Stimulated activated CD4-positive, alpha-beta T cell treated with anti-CD3 and anti-CD28 coated beads, Interleukin-15, amount 100 ng/mL, for 1 hour (primary cell): Measurements from ENCODE around the gene KDM4F.
"Not testable (repeated sequence)": the region's sequence is repeated elsewhere in the genome, so short reads cannot be mapped to it uniquely, and the experiment has no call there.

Experiments
- DNase-seq, 2 donors: peaks; one replicate each; pipeline ENCODE4 v3.0.0-alpha.2; 2020; ENCODE audit warnings: low read depth in 1 of 2, low spot score in 1 of 2

KDM4F gene

GRCh38 chr11:95049122-95049521 is at the start of gene KDM4F:
KDM4F (plus strand) TSS chr11:95049422.
- DNase-seq: not testable (repeated sequence)

- no peak for DNase-seq
Measured at GRCh38 chr11:95003716-95004115, 45.5 kb upstream of the KDM4F start.

- DNase-seq: no peak
Measured at GRCh38 chr11:95005642-95006041, 43.6 kb upstream of the KDM4F start.

- DNase-seq: no peak
Measured at GRCh38 chr11:95011376-95011775, 37.8 kb upstream of the KDM4F start.

GRCh38 chr11:95014184-95014821 is 34.9 kb upstream of the KDM4F start:
- DNase-seq: no peak

GRCh38 chr11:95016139-95016538 is 33.1 kb upstream of the KDM4F start:
- DNase-seq: no peak

- DNase-seq: not testable (repeated sequence)
Measured at GRCh38 chr11:95021468-95021867, 27.8 kb upstream of the KDM4F start.

- DNase-seq: no peak
Measured at GRCh38 chr11:95024958-95025357, 24.3 kb upstream of the KDM4F start, which contains the start of gene KDM4E. KDM4E (plus strand) TSS chr11:95025258; CDS start chr11:95025558, 300 bp downstream.

- DNase-seq: not testable (repeated sequence)
Measured at GRCh38 chr11:95025594-95025993, 23.6 kb upstream of the KDM4F start.

GRCh38 chr11:95028357-95028756 is 20.9 kb upstream of the KDM4F start:
- DNase-seq: no peak

- no peak for DNase-seq
Measured at GRCh38 chr11:95033051-95033450, 16.2 kb upstream of the KDM4F start.

- no peak for DNase-seq
Measured at GRCh38 chr11:95035316-95035715, 13.9 kb upstream of the KDM4F start.

- not testable (repeated sequence) for DNase-seq
Measured at GRCh38 chr11:95037356-95038035, 11.7 kb upstream of the KDM4F start.

GRCh38 chr11:95042239-95042638 is 7.0 kb upstream of the KDM4F start:
- DNase-seq: no peak

- no peak for DNase-seq
Measured at GRCh38 chr11:95042906-95043305, 6.3 kb upstream of the KDM4F start.

GRCh38 chr11:95044010-95044409 is 5.2 kb upstream of the KDM4F start:
- no peak for DNase-seq

GRCh38 chr11:95045812-95046211 is 3.4 kb upstream of the KDM4F start:
- no peak for DNase-seq

- DNase-seq: no peak
Measured at GRCh38 chr11:95050595-95051202, 1.5 kb downstream of the KDM4F start.

- DNase-seq: no peak
Measured at GRCh38 chr11:95054356-95054755, 5.1 kb downstream of the KDM4F start.

- DNase-seq: no peak
Measured at GRCh38 chr11:95055283-95055897, 6.2 kb downstream of the KDM4F start.

GRCh38 chr11:95057959-95058358 is 8.7 kb downstream of the KDM4F start:
- no peak for DNase-seq

- DNase-seq: no peak
Measured at GRCh38 chr11:95058621-95059020, 9.4 kb downstream of the KDM4F start.
